ENCODE data around the gene PPP1R1C. TPM values are rescaled to one million over a fixed set of nuclear protein-coding genes. Genes with fewer than 3 reads are reported as not detected.

PPP1R1C gene
- total RNA-seq, 4 donors from 2014 or later, result 1.1 to 9.2 TPM; not detected in 2

- TF ChIP-seq, protein P1, sequence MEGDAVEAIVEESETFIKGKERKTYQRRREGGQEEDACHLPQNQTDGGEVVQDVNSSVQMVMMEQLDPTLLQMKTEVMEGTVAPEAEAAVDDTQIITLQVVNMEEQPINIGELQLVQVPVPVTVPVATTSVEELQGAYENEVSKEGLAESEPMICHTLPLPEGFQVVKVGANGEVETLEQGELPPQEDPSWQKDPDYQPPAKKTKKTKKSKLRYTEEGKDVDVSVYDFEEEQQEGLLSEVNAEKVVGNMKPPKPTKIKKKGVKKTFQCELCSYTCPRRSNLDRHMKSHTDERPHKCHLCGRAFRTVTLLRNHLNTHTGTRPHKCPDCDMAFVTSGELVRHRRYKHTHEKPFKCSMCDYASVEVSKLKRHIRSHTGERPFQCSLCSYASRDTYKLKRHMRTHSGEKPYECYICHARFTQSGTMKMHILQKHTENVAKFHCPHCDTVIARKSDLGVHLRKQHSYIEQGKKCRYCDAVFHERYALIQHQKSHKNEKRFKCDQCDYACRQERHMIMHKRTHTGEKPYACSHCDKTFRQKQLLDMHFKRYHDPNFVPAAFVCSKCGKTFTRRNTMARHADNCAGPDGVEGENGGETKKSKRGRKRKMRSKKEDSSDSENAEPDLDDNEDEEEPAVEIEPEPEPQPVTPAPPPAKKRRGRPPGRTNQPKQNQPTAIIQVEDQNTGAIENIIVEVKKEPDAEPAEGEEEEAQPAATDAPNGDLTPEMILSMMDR (IDR thresholded peaks at IDR 0.05), result no peak
- no peak for TF ChIP-seq POLR2A (IDR thresholded peaks at IDR 0.05)
- no peak for DNase-seq
- no peaks in the 10 kb centered on the region for H3K4me1 ChIP-seq
- no peaks in the 10 kb centered on the region for H3K36me3 ChIP-seq
- H3K27ac ChIP-seq, result no peak overlapping the region
- WGBS, 2 donors, result 74 to 89% methylated on average over 2 of the region's 2 CpGs
- H3K4me3 ChIP-seq, result no peak overlapping the region
- intact Hi-C loops (cut with DNase I), result no loop called here
- H3K9me3 ChIP-seq, result no peaks in the 10 kb centered on the region
- no peaks in the 10 kb centered on the region for H3K27me3 ChIP-seq
Measured at GRCh38 chr2:182031956-182032355, 46.3 kb downstream of the PPP1R1C start.

GRCh38 chr2:182033449-182033848 lies 47.8 kb downstream of the PPP1R1C start:
- intact Hi-C loops (cut with DNase I), result no loop called here
- WGBS, 2 donors, result 84 to 92% methylated on average over 3 of the region's 3 CpGs
- Histone ChIP-seq H3K4me1 (peaks cover 0 to 5% (median 0%) of the 10 kb centered on the region in 3 donors), H3K27ac (no peak overlapping the region), H3K4me3 (no peak overlapping the region), H3K9me3 (no peaks in the 10 kb centered on the region), H3K27me3 (no peaks in the 10 kb centered on the region), H3K36me3 (no peaks in the 10 kb centered on the region)
- TF ChIP-seq POLR2A (IDR thresholded peaks at IDR 0.05), result no peak
- TF ChIP-seq, protein P1 (IDR thresholded peaks at IDR 0.05), result no peak
- DNase-seq, result no peak

- TF ChIP-seq, protein P1 (IDR thresholded peaks at IDR 0.05), result no peak
- no peak for TF ChIP-seq POLR2A (IDR thresholded peaks at IDR 0.05)
- intact Hi-C loops (cut with DNase I), result no loop called here
- Histone ChIP-seq H3K27ac (no peak overlapping the region), H3K36me3 (no peaks in the 10 kb centered on the region), H3K4me1 (peaks cover 0 to 9% (median 3%) of the 10 kb centered on the region in 3 donors), H3K4me3 (no peak overlapping the region), H3K27me3 (no peaks in the 10 kb centered on the region), H3K9me3 (no peaks in the 10 kb centered on the region)
- 13 to 29% methylated on average over 1 of the region's 1 CpG for WGBS, 2 donors
- DNase-seq, result no peak
Measured at GRCh38 chr2:182038576-182038975, 52.9 kb downstream of the PPP1R1C start.

DNA sequence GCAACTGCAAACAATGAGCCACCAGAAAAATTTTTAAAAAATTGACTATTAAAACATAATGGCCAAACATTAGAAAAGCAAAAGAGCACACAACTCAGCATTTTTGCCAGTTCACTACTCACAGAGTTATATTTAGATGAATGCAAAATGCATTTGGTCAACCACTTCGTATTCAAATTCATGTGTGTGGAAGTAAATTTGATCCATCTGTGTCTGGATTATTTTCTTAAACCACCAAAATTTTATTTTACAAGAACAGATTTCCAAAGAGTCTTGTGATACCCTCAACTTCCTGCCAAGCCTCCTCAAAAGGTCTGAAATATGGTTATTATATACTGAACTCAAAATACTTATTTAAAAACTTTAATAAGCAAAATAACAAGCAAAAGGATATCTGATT lies 57.4 kb downstream of the PPP1R1C start:
- Histone ChIP-seq H3K4me1 (peaks cover 0 to 8% (median 3%) of the 10 kb centered on the region in 3 donors), H3K36me3 (no peaks in the 10 kb centered on the region), H3K4me3 (no peak overlapping the region), H3K27ac (no peak overlapping the region), H3K27me3 (no peaks in the 10 kb centered on the region), H3K9me3 (no peaks in the 10 kb centered on the region)
- intact Hi-C loops (cut with DNase I), result no loop called here
- no peak for TF ChIP-seq POLR2A (IDR thresholded peaks at IDR 0.05)
- TF ChIP-seq, protein P1 (IDR thresholded peaks at IDR 0.05), result no peak
- 56 to 72% methylated on average over 1 of the region's 1 CpG for WGBS, 2 donors
- DNase-seq, result no peak

GRCh38 chr2:182043861-182044260 lies 58.2 kb downstream of the PPP1R1C start:
- intact Hi-C loops (cut with DNase I), result no loop called here
- no peaks in the 10 kb centered on the region for H3K27me3 ChIP-seq
- no peaks in the 10 kb centered on the region for H3K36me3 ChIP-seq
- peaks cover 0 to 3% (median 1%) of the 10 kb centered on the region in 3 donors for H3K4me1 ChIP-seq
- no peaks in the 10 kb centered on the region for H3K9me3 ChIP-seq
- TF ChIP-seq POLR2A (IDR thresholded peaks at IDR 0.05), result no peak
- TF ChIP-seq, protein P1 (IDR thresholded peaks at IDR 0.05), result no peak
- 67 to 70% methylated on average over 4 of the region's 4 CpGs for WGBS, 2 donors
- H3K27ac ChIP-seq, result no peak overlapping the region
- H3K4me3 ChIP-seq, result no peak overlapping the region
- no peak for DNase-seq
